ENCODE results near the gene PUS3.

PUS3 gene

GRCh38 chr11:125924384-125925007 lies 21.5 kb upstream of the PUS3 start:
- Histone ChIP-seq H3K4me2 (ENCODE audit: low read length) (no peak overlapping the region), H3K36me3 (ENCODE audit: control insufficient read depth, low read length) (no peaks in the 10 kb centered on the region), H3K27ac (ENCODE audit: low read depth, low read length) (no peak overlapping the region), H3K79me2 (ENCODE audit: control insufficient read depth, low read length) (no peaks in the 10 kb centered on the region), H3K9me2 (replicated peaks; ENCODE audit: control insufficient read depth, low read length) (no peaks in the 10 kb centered on the region), H3K4me1 (ENCODE audit: control insufficient read depth, low read length) (no peaks in the 10 kb centered on the region), H3K9me3 (ENCODE audit: control insufficient read depth, insufficient read depth, low read length) (no peaks in the 10 kb centered on the region), H4K20me1 (ENCODE audit: control insufficient read depth, insufficient read depth, low read depth, low read length) (no peaks in the 10 kb centered on the region), H3K4me3 (ENCODE audit: low read length) (no peak overlapping the region), H3F3A (ENCODE audit: control insufficient read depth, insufficient read depth) (no peaks in the 10 kb centered on the region), H3K27me3 (ENCODE audit: control insufficient read depth, low read length) (peaks cover 32% of the 10 kb centered on the region)
- no peak for TF ChIP-seq EZH2phosphoT487 (IDR thresholded peaks at IDR 0.05; ENCODE audit: borderline replicate concordance, low read length)
- TF ChIP-seq, protein P1, sequence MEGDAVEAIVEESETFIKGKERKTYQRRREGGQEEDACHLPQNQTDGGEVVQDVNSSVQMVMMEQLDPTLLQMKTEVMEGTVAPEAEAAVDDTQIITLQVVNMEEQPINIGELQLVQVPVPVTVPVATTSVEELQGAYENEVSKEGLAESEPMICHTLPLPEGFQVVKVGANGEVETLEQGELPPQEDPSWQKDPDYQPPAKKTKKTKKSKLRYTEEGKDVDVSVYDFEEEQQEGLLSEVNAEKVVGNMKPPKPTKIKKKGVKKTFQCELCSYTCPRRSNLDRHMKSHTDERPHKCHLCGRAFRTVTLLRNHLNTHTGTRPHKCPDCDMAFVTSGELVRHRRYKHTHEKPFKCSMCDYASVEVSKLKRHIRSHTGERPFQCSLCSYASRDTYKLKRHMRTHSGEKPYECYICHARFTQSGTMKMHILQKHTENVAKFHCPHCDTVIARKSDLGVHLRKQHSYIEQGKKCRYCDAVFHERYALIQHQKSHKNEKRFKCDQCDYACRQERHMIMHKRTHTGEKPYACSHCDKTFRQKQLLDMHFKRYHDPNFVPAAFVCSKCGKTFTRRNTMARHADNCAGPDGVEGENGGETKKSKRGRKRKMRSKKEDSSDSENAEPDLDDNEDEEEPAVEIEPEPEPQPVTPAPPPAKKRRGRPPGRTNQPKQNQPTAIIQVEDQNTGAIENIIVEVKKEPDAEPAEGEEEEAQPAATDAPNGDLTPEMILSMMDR (IDR thresholded peaks at IDR 0.05; ENCODE audit: low read depth, low read length, poor library complexity, severe bottlenecking) = no peak

GRCh38 chr11:125923633-125924032 lies 20.6 kb upstream of the PUS3 start:
- H3K9me3 ChIP-seq (ENCODE audit: control insufficient read depth, insufficient read depth, low read length) = no peaks in the 10 kb centered on the region
- no peak for TF ChIP-seq EZH2phosphoT487 (IDR thresholded peaks at IDR 0.05; ENCODE audit: borderline replicate concordance, low read length)
- TF ChIP-seq, protein P1 (IDR thresholded peaks at IDR 0.05; ENCODE audit: low read depth, low read length, poor library complexity, severe bottlenecking) = no peak
- H3K27me3 ChIP-seq (ENCODE audit: control insufficient read depth, low read length) = peaks cover 29% of the 10 kb centered on the region
- no peak overlapping the region for H3K27ac ChIP-seq (ENCODE audit: low read depth, low read length)
- H3K9me2 ChIP-seq (replicated peaks; ENCODE audit: control insufficient read depth, low read length) = no peaks in the 10 kb centered on the region
- no peak overlapping the region for H3K4me3 ChIP-seq (ENCODE audit: low read length)
- H3K4me1 ChIP-seq (ENCODE audit: control insufficient read depth, low read length) = no peaks in the 10 kb centered on the region
- no peaks in the 10 kb centered on the region for H4K20me1 ChIP-seq (ENCODE audit: control insufficient read depth, insufficient read depth, low read depth, low read length)
- H3F3A ChIP-seq (ENCODE audit: control insufficient read depth, insufficient read depth) = no peaks in the 10 kb centered on the region
- H3K36me3 ChIP-seq (ENCODE audit: control insufficient read depth, low read length) = no peaks in the 10 kb centered on the region
- no peak overlapping the region for H3K4me2 ChIP-seq (ENCODE audit: low read length)
- no peaks in the 10 kb centered on the region for H3K79me2 ChIP-seq (ENCODE audit: control insufficient read depth, low read length)

- no peaks in the 10 kb centered on the region for H3K79me2 ChIP-seq (ENCODE audit: control insufficient read depth, low read length)
- no peak for TF ChIP-seq EZH2phosphoT487 (IDR thresholded peaks at IDR 0.05; ENCODE audit: borderline replicate concordance, low read length)
- TF ChIP-seq, protein P1 (IDR thresholded peaks at IDR 0.05; ENCODE audit: low read depth, low read length, poor library complexity, severe bottlenecking) = peak; percentile 75
- H3K4me3 ChIP-seq (ENCODE audit: low read length) = no peak overlapping the region
- no peaks in the 10 kb centered on the region for H3K36me3 ChIP-seq (ENCODE audit: control insufficient read depth, low read length)
- H3K9me2 ChIP-seq (replicated peaks; ENCODE audit: control insufficient read depth, low read length) = no peaks in the 10 kb centered on the region
- no peak overlapping the region for H3K27ac ChIP-seq (ENCODE audit: low read depth, low read length)
- peaks cover 30% of the 10 kb centered on the region for H3K27me3 ChIP-seq (ENCODE audit: control insufficient read depth, low read length)
- H3K4me2 ChIP-seq (ENCODE audit: low read length) = no peak overlapping the region
- no peaks in the 10 kb centered on the region for H4K20me1 ChIP-seq (ENCODE audit: control insufficient read depth, insufficient read depth, low read depth, low read length)
- no peaks in the 10 kb centered on the region for H3K9me3 ChIP-seq (ENCODE audit: control insufficient read depth, insufficient read depth, low read length)
- no peaks in the 10 kb centered on the region for H3F3A ChIP-seq (ENCODE audit: control insufficient read depth, insufficient read depth)
- no peaks in the 10 kb centered on the region for H3K4me1 ChIP-seq (ENCODE audit: control insufficient read depth, low read length)
Measured at GRCh38 chr11:125923012-125923579, 20.1 kb upstream of the PUS3 start.
